ENCODE data around the gene ARL2BP.

DNA sequence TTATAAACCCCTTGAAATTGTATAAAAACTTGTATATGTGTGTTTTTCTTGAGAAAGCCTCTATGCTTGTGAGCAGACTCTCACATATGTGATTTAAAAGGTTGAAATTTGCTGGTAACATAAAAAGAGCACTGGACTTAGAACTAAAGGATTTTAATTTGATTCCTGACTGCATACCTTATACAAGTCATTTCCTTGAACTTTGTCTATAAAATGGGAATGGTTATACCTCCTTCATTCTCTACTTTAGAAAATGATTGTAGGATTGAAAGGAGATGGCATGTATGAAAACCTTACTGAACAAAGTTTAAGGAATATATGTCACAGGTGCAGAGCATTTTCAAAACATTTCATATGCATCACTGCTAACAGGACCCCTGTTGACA, 10.4 kb upstream of the ARL2BP start:
- TF ChIP-seq, protein P1, sequence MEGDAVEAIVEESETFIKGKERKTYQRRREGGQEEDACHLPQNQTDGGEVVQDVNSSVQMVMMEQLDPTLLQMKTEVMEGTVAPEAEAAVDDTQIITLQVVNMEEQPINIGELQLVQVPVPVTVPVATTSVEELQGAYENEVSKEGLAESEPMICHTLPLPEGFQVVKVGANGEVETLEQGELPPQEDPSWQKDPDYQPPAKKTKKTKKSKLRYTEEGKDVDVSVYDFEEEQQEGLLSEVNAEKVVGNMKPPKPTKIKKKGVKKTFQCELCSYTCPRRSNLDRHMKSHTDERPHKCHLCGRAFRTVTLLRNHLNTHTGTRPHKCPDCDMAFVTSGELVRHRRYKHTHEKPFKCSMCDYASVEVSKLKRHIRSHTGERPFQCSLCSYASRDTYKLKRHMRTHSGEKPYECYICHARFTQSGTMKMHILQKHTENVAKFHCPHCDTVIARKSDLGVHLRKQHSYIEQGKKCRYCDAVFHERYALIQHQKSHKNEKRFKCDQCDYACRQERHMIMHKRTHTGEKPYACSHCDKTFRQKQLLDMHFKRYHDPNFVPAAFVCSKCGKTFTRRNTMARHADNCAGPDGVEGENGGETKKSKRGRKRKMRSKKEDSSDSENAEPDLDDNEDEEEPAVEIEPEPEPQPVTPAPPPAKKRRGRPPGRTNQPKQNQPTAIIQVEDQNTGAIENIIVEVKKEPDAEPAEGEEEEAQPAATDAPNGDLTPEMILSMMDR (conservative IDR thresholded peaks at IDR 0.05; ENCODE audit: low read depth, low read length): no peak
- TF ChIP-seq EZH2 (IDR thresholded peaks at IDR 0.05; ENCODE audit: borderline replicate concordance, low read depth, low read length, poor library complexity, severe bottlenecking): no peak
